Vagina (tissue), 2 donors: Measurements from ENCODE around the gene NCKAP5L. TPM values are rescaled to one million over a fixed set of nuclear protein-coding genes. Genes with fewer than 3 reads are reported as not detected.

ENCODE experiments used
- DNase-seq, 2 donors: peaks; one replicate each; pipeline ENCODE4 v3.0.0-alpha.2; 2017; ENCODE audit errors: extremely low spot score in 2 of 2
- H3K27ac ChIP-seq: fragments of 200-600 bp; sonication (generic); one replicate; pipeline ENCODE4 v1.5.1; 2019
- H3K27me3 ChIP-seq: fragments of 200-600 bp; sonication (generic); one replicate; pipeline ENCODE4 v1.5.1; 2019
- H3K36me3 ChIP-seq, 2 donors: fragments of 200-600 bp; sonication (generic); one replicate each; pipeline ENCODE4 v1.5.1; 2017 to 2019
- H3K4me1 ChIP-seq: fragments of 200-600 bp; sonication (generic); one replicate; pipeline ENCODE4 v1.5.1; 2019
- H3K4me3 ChIP-seq, 2 donors: fragments of 200-600 bp; sonication (generic); 1 replicate in 1 of 2; 2 replicates in 1 of 2; pipeline ENCODE4 v1.5.1; 2016 to 2019
- H3K9me3 ChIP-seq: fragments of 200-600 bp; sonication (generic); one replicate; pipeline ENCODE4 v1.5.1; 2019
- POLR2A ChIP-seq, 2 donors: fragments of 450-650 bp; IDR thresholded peaks; one replicate each; pipeline ENCODE4 v1.6.1; 2017; ENCODE audit warnings: antibody characterized with exemption in 2 of 2, mild to moderate bottlenecking in 2 of 2, moderate library complexity in 2 of 2
- POLR2AphosphoS5 ChIP-seq, 2 donors: sonication (generic); formaldehyde crosslinking; IDR thresholded peaks; one replicate each; pipeline ENCODE4 v1.9.0; 2017; ENCODE audit warnings: antibody characterized with exemption in 2 of 2, mild to moderate bottlenecking in 2 of 2, low read depth in 1 of 2; ENCODE audit not compliant: insufficient read depth in 1 of 2
- intact Hi-C: fragments of 100-400 bp; cut with DNase I; formaldehyde crosslinking; loops from one replicate; pipeline ENCODE4 v1.15.1; 2023
- total RNA-seq: library from RNA; depleted of rRNA; stranded (reverse); fragments of >200 nt; gene quantifications from one replicate; pipeline ENCODE4 v1.2.3, GENCODE V29; 2016
- TF ChIP-seq, protein P1 (sequence below), 3 experiments: fragments of 450-650 bp in 2 of 3; fragments of 200-600 bp in 1 of 3; sonication (generic) in 1 of 3; IDR thresholded peaks; one replicate each; pipeline ENCODE4 v1.5.1; 2017 to 2019; ENCODE audit warnings: antibody characterized with exemption in 3 of 3, mild to moderate bottlenecking in 2 of 3, moderate library complexity in 2 of 3

NCKAP5L gene
- total RNA-seq, 1 donor from 2014 or later, result 15.7 TPM

DNA sequence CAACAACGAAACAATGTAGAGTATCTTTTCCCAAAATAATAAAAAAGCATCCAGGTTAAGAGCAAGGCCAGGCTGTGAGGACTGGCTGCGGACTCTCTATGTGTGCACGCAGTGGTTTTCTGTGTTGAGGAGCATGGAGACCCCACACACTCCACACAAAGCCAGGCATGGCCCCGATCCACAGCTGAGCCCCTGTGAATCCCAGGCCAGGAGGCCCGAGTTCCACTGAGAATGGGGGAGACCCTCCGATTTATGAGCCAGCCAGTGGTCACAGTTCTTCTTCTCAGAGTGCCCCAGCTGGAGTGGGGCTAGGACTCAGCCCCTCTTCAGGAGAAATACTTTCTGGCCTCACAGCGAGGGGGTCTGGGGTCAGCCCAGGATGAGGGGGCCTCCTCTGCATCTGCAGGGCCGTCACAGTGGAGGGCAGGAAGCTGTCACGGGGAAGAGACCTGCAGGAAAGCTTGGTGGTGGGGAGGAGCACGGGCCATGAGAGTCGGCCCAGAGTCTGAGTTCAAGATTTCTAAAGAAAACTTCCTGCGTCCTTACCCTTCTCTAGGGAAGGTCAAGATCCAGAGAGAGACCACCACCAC is 20.1 kb downstream of the NCKAP5L start:
- TF ChIP-seq POLR2AphosphoS5 (IDR thresholded peaks at IDR 0.05; ENCODE audit: insufficient read depth in 1 of 2, low read depth in 1 of 2), result no peak
- TF ChIP-seq POLR2A (IDR thresholded peaks at IDR 0.05), result no peak
- TF ChIP-seq, protein P1, sequence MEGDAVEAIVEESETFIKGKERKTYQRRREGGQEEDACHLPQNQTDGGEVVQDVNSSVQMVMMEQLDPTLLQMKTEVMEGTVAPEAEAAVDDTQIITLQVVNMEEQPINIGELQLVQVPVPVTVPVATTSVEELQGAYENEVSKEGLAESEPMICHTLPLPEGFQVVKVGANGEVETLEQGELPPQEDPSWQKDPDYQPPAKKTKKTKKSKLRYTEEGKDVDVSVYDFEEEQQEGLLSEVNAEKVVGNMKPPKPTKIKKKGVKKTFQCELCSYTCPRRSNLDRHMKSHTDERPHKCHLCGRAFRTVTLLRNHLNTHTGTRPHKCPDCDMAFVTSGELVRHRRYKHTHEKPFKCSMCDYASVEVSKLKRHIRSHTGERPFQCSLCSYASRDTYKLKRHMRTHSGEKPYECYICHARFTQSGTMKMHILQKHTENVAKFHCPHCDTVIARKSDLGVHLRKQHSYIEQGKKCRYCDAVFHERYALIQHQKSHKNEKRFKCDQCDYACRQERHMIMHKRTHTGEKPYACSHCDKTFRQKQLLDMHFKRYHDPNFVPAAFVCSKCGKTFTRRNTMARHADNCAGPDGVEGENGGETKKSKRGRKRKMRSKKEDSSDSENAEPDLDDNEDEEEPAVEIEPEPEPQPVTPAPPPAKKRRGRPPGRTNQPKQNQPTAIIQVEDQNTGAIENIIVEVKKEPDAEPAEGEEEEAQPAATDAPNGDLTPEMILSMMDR (IDR thresholded peaks at IDR 0.05), result no peak
- Histone ChIP-seq H3K4me1 (peaks cover 20% of the 10 kb centered on the region), H3K36me3 (peaks cover 0 to 24% of the 10 kb centered on the region in 2 donors), H3K27ac (peak overlapping the region; percentile 67), H3K9me3 (no peaks in the 10 kb centered on the region), H3K4me3 (no peak overlapping the region), H3K27me3 (no peaks in the 10 kb centered on the region)
- DNase-seq, result no peak
- intact Hi-C loops, result no loop called here

DNA sequence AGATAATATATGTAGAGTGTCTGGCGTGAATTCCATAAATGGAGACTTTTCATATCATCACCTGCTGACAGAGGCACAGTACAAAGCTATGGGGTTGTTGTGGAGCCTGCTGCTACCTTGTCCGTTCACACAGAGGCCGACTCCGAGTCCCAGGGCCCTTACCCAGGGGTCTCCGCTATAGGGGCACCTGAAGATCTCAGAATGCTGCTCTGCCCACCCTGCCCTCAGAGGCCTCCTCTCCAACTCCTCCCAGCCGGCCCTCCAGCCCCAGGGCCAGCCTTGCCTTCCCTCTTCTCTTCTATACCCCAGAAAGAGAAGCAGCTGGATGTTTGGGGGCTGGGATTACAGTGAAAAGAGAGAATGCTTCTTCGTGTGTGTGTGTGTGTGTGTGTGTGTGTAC is 21.3 kb downstream of the NCKAP5L start:
- no peak for TF ChIP-seq POLR2A (IDR thresholded peaks at IDR 0.05)
- no peak for TF ChIP-seq POLR2AphosphoS5 (IDR thresholded peaks at IDR 0.05; ENCODE audit: insufficient read depth in 1 of 2, low read depth in 1 of 2)
- TF ChIP-seq, protein P1 (IDR thresholded peaks at IDR 0.05), result no peak
- peaks cover 20% of the 10 kb centered on the region for H3K4me1 ChIP-seq
- intact Hi-C loops, result no loop called here
- no peak overlapping the region for H3K4me3 ChIP-seq
- H3K9me3 ChIP-seq, result no peaks in the 10 kb centered on the region
- H3K27me3 ChIP-seq, result no peaks in the 10 kb centered on the region
- DNase-seq, result no peak
- no peak overlapping the region for H3K27ac ChIP-seq
- H3K36me3 ChIP-seq, result peaks cover 0 to 34% of the 10 kb centered on the region in 2 donors

DNA sequence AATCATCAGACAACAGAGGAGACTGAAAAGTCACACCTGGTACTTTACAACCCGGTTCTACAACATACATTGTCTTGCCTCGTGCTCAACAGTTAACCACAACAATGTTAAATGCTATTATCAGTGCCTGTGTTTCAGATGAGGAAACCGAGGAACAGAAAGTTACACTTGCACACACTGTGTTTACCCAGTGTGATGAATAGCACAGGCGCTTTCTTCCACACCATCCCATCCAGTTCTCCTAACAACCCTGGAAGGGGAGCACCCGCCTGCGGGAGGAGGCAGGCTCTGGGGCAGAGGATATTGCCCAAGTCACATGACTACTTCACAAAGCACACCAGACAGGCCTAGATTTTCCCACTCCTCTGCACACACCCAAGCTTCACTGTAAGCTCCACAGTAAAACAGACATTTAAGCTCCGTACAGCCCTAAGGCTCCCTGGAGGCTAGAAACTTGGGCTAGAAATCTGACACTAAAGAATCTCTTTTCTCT is 21.8 kb downstream of the NCKAP5L start:
- intact Hi-C loops, result no loop called here
- Histone ChIP-seq H3K4me1 (peaks cover 20% of the 10 kb centered on the region), H3K36me3 (peaks cover 0 to 40% of the 10 kb centered on the region in 2 donors), H3K4me3 (no peak overlapping the region), H3K27ac (no peak overlapping the region), H3K27me3 (no peaks in the 10 kb centered on the region), H3K9me3 (no peaks in the 10 kb centered on the region)
- DNase-seq, result no peak
- TF ChIP-seq POLR2A (IDR thresholded peaks at IDR 0.05) (no peak), POLR2AphosphoS5 (IDR thresholded peaks at IDR 0.05; ENCODE audit: insufficient read depth in 1 of 2, low read depth in 1 of 2) (no peak)
- TF ChIP-seq, protein P1 (IDR thresholded peaks at IDR 0.05), result no peak

DNA sequence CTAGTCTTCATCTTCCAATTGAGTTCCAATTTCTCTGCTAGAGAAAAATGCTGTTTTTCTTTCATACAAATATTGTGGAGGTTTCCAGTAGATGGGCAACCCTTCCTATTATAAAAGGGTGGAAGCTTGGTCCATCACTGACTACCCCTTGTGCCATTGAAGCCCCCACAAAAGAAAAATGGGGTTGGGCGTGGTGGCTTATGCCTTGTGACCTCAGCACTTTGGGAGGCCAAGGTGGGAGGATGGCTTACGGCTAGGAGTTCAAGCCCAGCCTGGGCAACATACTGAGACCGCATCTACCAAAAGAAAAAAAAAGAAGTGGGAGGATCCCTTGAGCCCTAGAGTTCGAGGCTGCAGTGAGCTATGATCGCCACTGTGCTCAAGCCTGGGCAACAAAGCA is 22.8 kb downstream of the NCKAP5L start:
- Histone ChIP-seq H3K27me3 (no peaks in the 10 kb centered on the region), H3K9me3 (no peaks in the 10 kb centered on the region), H3K4me3 (no peak overlapping the region), H3K36me3 (peaks cover 0 to 48% of the 10 kb centered on the region in 2 donors), H3K4me1 (peaks cover 20% of the 10 kb centered on the region), H3K27ac (no peak overlapping the region)
- DNase-seq, result no peak
- intact Hi-C loops, result no loop called here
- TF ChIP-seq POLR2AphosphoS5 (IDR thresholded peaks at IDR 0.05; ENCODE audit: insufficient read depth in 1 of 2, low read depth in 1 of 2), result no peak
- no peak for TF ChIP-seq POLR2A (IDR thresholded peaks at IDR 0.05)
- TF ChIP-seq, protein P1 (IDR thresholded peaks at IDR 0.05), result no peak

DNA sequence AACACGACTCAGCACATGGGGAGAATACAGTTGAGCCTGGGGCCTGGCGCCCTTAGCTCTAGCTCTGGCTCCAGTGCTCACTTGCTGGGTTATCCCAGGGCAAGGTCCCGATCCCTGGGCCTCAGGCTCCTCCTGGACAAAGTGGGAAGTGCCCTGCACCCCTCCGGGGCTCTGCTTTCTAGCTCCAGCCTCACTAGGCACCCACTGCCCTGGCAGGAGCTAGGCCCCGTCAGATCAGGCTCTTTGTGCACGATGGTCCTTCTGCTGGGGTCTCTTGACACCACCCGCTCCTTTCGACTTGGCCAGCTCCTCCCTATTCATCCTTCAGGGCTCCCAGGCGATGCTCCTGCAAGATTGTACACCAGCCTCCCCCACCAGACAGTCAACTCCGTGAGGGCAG is 23.4 kb downstream of the NCKAP5L start:
- intact Hi-C loops, result no loop called here
- TF ChIP-seq POLR2A (IDR thresholded peaks at IDR 0.05) (no peak), POLR2AphosphoS5 (IDR thresholded peaks at IDR 0.05; ENCODE audit: insufficient read depth in 1 of 2, low read depth in 1 of 2) (no peak)
- TF ChIP-seq, protein P1 (IDR thresholded peaks at IDR 0.05), result no peak
- Histone ChIP-seq H3K27me3 (no peaks in the 10 kb centered on the region), H3K36me3 (peaks cover 0 to 48% of the 10 kb centered on the region in 2 donors), H3K4me3 (no peak overlapping the region), H3K27ac (no peak overlapping the region), H3K4me1 (peaks cover 15% of the 10 kb centered on the region), H3K9me3 (no peaks in the 10 kb centered on the region)
- DNase-seq, result no peak
